Lower lobe of right lung (tissue), 2 donors: Measurements from ENCODE around the gene EXOC3L4. TPM values are rescaled to one million over a fixed set of nuclear protein-coding genes. Genes with fewer than 3 reads are reported as not detected.
"Not testable (repeated sequence)": the region's sequence is repeated elsewhere in the genome, so short reads cannot be mapped to it uniquely, and the experiment has no call there.

Experiments
- ATAC-seq, 2 donors: fragments of 200-7000 bp; cut with Tn5 transposase; one replicate each; pipeline ENCODE4 v1.9.1; 2020 to 2022; ENCODE audit warnings: mild to moderate bottlenecking in 2 of 2, moderate library complexity in 2 of 2
- DNase-seq: peaks from one replicate; pipeline ENCODE4 v3.0.0-alpha.2; 2020
- H3K27ac ChIP-seq: fragments of 200-600 bp; one replicate; pipeline ENCODE4 v1.8.0; 2022
- H3K27me3 ChIP-seq: fragments of 200-600 bp; one replicate; pipeline ENCODE4 v1.8.0; 2022; ENCODE audit warnings: low read depth
- H3K36me3 ChIP-seq: fragments of 200-600 bp; one replicate; pipeline ENCODE4 v1.8.0; 2022; ENCODE audit warnings: mild to moderate bottlenecking
- H3K4me1 ChIP-seq: fragments of 200-600 bp; one replicate; pipeline ENCODE4 v1.8.0; 2022
- H3K4me3 ChIP-seq: fragments of 200-600 bp; one replicate; pipeline ENCODE4 v1.8.0; 2022; ENCODE audit warnings: mild to moderate bottlenecking
- H3K9me3 ChIP-seq: fragments of 200-600 bp; one replicate; pipeline ENCODE4 v1.8.0; 2022
- CTCF ChIP-seq: fragments of 200-600 bp; IDR thresholded peaks from one replicate; pipeline ENCODE4 v1.8.0; 2022; ENCODE audit warnings: antibody characterized with exemption, mild to moderate bottlenecking
- intact Hi-C: fragments of 100-400 bp; cut with DNase I; formaldehyde crosslinking; loops from one replicate; pipeline ENCODE4 v1.11.0; 2022
- total RNA-seq: library from RNA; stranded (reverse); fragmentation: NEBNext Ultra II Directional; extraction: Animal tissue kit (Norgen Biotek cat#: 25700); gene quantifications from one replicate; pipeline ENCODE4 v1.2.1, GENCODE V29; 2021
- donor health status: DM: no; HTN: yes; CAD: no; lungs with severe emphysema.

EXOC3L4 gene
- total RNA-seq, 1 donor from 2014 or later: 3.6 TPM

- H3K4me3 ChIP-seq: no peak overlapping the region
- ATAC-seq (no peak), DNase-seq (no peak)
- peaks cover 15% of the 10 kb centered on the region for H3K27me3 ChIP-seq
- intact Hi-C loops: no loop called here
- H3K4me1 ChIP-seq: peaks cover 3% of the 10 kb centered on the region
- TF ChIP-seq CTCF: no peak
- H3K9me3 ChIP-seq: no peaks in the 10 kb centered on the region
- no peaks in the 10 kb centered on the region for H3K36me3 ChIP-seq
- H3K27ac ChIP-seq: no peak overlapping the region
Measured at GRCh38 chr14:103144085-103144484, 49.6 kb downstream of the EXOC3L4 start.

- TF ChIP-seq CTCF: no peak
- H3K4me3 ChIP-seq: no peak overlapping the region
- intact Hi-C loops: no loop called here
- no peaks in the 10 kb centered on the region for H3K9me3 ChIP-seq
- peaks cover 11% of the 10 kb centered on the region for H3K27me3 ChIP-seq
- no peaks in the 10 kb centered on the region for H3K4me1 ChIP-seq
- no peak for DNase-seq
- H3K36me3 ChIP-seq: no peaks in the 10 kb centered on the region
- no peak overlapping the region for H3K27ac ChIP-seq
- peak in 1 of 2 donors; percentile 21 for ATAC-seq
Measured at GRCh38 chr14:103146141-103146709, 51.7 kb downstream of the EXOC3L4 start.

DNA sequence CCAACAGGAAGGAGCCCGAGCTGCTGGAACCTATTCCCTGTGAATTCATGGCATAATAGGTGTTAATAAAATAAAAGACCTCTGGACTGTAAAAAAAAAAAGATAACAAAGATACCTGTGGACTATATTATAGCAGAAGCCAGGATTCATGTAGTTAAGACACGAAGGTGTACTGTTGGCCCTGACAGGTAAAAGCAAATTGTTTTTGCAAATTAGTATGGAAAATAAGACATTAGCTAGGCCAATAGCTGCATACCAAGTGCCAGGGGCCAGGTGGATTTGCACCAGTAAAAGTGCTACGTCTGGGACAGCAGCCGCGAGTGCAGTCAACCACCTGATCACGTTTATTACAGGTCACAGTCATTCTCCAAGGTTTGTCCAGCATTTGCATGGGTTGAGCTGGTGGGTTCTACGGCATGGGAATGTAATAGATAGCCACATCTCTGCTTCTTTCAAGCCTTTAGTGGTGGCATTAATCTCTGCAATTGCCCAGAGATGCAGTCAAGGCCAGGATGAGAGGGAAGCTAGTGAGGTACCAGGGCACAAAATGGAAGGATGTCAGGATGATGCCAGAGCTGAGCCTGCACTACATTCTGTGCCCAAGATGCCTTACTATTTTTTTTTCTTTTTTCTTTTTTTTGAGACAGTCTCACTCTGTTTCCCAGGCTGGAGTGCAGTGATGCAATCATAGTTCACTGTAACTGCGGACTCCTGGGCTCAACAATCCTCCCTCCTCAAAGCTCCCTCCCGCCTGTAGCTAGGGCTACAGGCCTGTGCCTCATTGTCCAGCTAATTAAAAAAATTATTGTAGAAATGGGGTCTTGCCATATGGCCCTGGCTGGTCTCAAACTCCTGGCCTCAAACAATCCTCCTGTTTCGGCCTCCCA, 55.1 kb downstream of the EXOC3L4 start:
- TF ChIP-seq CTCF: no peak
- Histone ChIP-seq H3K27me3 (no peaks in the 10 kb centered on the region), H3K4me3 (no peak overlapping the region), H3K4me1 (no peaks in the 10 kb centered on the region), H3K36me3 (no peaks in the 10 kb centered on the region), H3K27ac (no peak overlapping the region), H3K9me3 (no peaks in the 10 kb centered on the region)
- DNase-seq: no peak
- intact Hi-C loops: no loop called here
- no peak for ATAC-seq

- no peaks in the 10 kb centered on the region for H3K36me3 ChIP-seq
- no peak overlapping the region for H3K27ac ChIP-seq
- no peaks in the 10 kb centered on the region for H3K4me1 ChIP-seq
- intact Hi-C loops: no loop called here
- no peak for ATAC-seq
- no peak overlapping the region for H3K4me3 ChIP-seq
- no peaks in the 10 kb centered on the region for H3K9me3 ChIP-seq
- no peak for DNase-seq
- H3K27me3 ChIP-seq: no peaks in the 10 kb centered on the region
- TF ChIP-seq CTCF: no peak
Measured at GRCh38 chr14:103151270-103151945, 56.9 kb downstream of the EXOC3L4 start.

DNA sequence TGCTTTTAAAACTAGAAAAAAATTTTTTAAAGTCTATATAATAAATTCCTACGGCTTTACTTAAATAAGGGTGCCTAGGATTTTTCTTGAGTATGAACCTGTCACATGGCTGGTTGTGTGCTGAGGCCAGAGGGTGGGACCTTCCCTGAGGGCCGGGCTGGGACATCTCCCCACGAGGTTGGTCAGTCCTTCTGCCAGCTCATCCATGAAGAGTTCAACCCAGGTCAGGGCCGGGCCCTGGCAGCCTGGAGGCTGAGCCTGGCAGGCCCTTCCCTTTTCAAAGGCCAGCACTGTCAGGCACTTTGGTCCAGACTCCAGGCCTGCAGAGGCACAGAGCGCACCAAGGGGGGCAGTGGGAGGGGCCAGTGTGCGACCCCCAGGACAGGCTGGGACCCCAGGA, 60.5 kb downstream of the EXOC3L4 start:
- no peaks in the 10 kb centered on the region for H3K9me3 ChIP-seq
- no peaks in the 10 kb centered on the region for H3K27me3 ChIP-seq
- no peaks in the 10 kb centered on the region for H3K4me1 ChIP-seq
- no peak for TF ChIP-seq CTCF
- intact Hi-C loops: no loop called here
- DNase-seq (peak; percentile 81), ATAC-seq (peak; percentile 88 to 92)
- no peak overlapping the region for H3K4me3 ChIP-seq
- no peaks in the 10 kb centered on the region for H3K36me3 ChIP-seq
- no peak overlapping the region for H3K27ac ChIP-seq

DNA sequence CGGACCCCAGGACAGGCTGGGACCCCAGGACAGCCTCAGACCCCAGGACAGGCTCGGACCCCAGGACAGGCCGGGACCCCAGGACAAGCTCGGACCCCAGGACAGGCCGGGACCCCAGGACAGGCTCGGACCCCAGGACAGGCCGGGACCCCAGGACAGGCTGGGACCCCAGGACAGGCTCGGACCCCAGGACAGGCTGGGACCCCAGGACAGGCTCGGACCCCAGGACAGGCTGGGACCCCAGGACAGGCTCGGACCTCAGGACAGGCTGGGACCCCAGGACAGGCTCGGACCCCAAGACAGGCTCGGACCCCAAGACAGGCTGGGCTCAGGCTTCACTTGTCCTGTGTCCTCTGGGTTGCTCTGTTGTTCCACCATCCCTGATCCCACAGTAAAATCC, 60.9 kb downstream of the EXOC3L4 start:
- H3K27me3 ChIP-seq, DNase-seq, intact Hi-C loops, H3K4me1 ChIP-seq, ATAC-seq, H3K9me3 ChIP-seq, H3K27ac ChIP-seq, H3K4me3 ChIP-seq, H3K36me3 ChIP-seq: not testable (repeated sequence)
